GM18511 (cell line): ENCODE measurements around the gene GOLGA2.
A peak's percentile ranks its signal among the peaks of the same experiment; 100 is the strongest.

Experiments
- ATAC-seq: cut with Tn5 transposase; IDR thresholded peaks from one replicate; pipeline ENCODE4 v1.9.1; 2021; ENCODE audit warnings: mild to moderate bottlenecking, moderate library complexity; ENCODE audit not compliant: unreplicated experiment

Gene GOLGA2, protein sequence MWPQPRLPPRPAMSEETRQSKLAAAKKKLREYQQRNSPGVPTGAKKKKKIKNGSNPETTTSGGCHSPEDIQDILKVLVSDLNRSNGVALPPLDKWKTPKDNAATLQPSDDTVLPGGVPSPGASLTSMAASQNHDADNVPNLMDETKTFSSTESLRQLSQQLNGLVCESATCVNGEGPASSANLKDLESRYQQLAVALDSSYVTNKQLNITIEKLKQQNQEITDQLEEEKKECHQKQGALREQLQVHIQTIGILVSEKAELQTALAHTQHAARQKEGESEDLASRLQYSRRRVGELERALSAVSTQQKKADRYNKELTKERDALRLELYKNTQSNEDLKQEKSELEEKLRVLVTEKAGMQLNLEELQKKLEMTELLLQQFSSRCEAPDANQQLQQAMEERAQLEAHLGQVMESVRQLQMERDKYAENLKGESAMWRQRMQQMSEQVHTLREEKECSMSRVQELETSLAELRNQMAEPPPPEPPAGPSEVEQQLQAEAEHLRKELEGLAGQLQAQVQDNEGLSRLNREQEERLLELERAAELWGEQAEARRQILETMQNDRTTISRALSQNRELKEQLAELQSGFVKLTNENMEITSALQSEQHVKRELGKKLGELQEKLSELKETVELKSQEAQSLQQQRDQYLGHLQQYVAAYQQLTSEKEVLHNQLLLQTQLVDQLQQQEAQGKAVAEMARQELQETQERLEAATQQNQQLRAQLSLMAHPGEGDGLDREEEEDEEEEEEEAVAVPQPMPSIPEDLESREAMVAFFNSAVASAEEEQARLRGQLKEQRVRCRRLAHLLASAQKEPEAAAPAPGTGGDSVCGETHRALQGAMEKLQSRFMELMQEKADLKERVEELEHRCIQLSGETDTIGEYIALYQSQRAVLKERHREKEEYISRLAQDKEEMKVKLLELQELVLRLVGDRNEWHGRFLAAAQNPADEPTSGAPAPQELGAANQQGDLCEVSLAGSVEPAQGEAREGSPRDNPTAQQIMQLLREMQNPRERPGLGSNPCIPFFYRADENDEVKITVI

GRCh38 chr9:128275198-128276007 is at the start of gene GOLGA2:
Gene GOLGA2 (minus strand): TSS chr9:128276007. CDS start chr9:128275976, 31 bp downstream.
- ATAC-seq = peak; percentile 65

- no peak for ATAC-seq
Observed at GRCh38 chr9:128324401-128324800, 48.6 kb upstream of the GOLGA2 start.

GRCh38 chr9:128323791-128324190 is 48.0 kb upstream of the GOLGA2 start:
- no peak for ATAC-seq

- ATAC-seq = no peak
Observed at GRCh38 chr9:128323212-128323730, 47.5 kb upstream of the GOLGA2 start.

DNA sequence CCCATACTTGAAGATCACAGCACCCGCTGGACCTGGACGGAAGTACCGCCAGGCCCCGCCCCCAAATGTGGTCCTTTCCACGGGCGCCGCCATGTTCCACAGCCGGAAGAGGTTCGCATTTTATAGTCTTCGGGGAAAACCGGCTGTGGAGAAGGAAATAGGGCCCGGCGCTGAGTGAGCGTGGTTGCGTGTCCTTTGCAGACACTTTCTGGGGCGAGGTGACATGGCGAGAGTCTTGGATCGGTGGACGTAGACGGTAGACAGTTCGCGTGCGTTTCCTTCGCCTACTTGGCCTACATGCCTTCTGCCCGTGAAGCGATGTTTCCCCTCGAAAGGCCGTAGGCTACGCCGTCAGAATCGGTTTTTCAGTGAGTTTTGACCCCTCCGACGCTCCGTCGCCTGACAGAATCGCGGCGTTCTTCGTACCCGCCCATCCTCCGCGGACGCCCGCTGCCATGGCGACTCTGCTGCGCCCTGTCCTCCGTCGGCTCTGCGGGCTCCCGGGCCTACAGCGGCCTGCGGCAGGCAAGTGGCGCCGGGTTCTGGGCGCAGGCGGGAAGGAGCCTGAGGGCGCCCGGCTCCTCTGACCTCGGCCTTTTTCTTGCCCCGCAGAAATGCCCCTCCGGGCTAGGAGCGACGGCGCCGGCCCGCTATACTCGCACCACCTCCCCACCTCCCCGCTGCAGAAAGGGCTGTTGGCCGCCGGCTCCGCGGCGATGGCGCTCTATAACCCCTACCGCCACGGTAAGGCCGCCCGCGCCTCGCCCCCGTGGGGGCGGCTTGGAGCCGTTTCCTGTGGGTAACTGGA is 46.8 kb upstream of the GOLGA2 start, which contains the start of the genes COQ4 and TRUB2:
TSS of gene COQ4 (plus strand) at position 436 of the 808 bp plus-strand sequence. CDS start at position 456, 20 bp downstream.
TSS of gene TRUB2 (minus strand) at position 44 of the 808 bp plus-strand sequence. CDS start at position 5, 39 bp downstream.
- ATAC-seq = peak; percentile 86

GRCh38 chr9:128321879-128322403 is 46.1 kb upstream of the GOLGA2 start:
- peak; percentile 25 for ATAC-seq

DNA sequence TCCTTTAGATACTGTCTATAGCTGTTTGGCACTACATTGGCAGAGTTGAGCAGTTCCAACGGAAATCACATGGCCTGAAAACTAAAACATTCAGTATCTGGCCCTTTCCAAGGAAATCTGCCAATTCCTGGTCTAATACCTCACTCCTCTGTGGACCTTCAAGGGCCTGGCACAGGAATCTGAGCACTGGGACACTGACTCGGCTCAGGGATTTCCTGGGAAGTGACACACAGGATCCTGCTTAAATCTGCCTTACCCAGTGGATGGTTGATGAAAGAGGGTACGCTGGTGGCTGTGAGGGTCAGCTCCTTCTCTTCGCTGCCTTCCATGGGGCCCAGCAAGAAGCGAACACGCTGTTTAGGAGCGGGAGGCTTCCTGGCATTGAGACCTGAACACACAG is 45.5 kb upstream of the GOLGA2 start:
- ATAC-seq = no peak

GRCh38 chr9:128317629-128318028 is 41.8 kb upstream of the GOLGA2 start:
- no peak for ATAC-seq

GRCh38 chr9:128316421-128316820 is 40.6 kb upstream of the GOLGA2 start:
- ATAC-seq = no peak

DNA sequence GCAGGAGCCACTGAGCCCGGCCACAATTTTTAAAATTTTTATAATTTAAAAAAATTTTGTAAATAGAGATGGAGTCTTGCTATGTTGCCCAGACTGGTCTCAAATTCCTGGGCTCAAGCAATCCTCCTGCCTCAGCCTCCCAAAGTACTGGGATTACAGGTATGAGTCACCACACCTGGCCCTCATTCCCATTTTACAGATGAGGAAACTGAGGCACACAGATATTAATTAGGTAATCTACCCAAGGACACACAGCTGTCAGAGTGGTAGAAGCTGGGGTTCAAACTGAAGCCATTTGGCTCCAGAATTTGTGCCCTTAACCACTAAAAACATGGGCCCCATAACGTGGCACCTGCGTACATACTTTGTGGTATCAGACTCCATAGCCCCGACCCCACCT is 38.9 kb upstream of the GOLGA2 start:
- ATAC-seq = no peak

- no peak for ATAC-seq
Observed at GRCh38 chr9:128310461-128310860, 34.7 kb upstream of the GOLGA2 start.

GRCh38 chr9:128309551-128309950 is 33.7 kb upstream of the GOLGA2 start:
- ATAC-seq = no peak

DNA sequence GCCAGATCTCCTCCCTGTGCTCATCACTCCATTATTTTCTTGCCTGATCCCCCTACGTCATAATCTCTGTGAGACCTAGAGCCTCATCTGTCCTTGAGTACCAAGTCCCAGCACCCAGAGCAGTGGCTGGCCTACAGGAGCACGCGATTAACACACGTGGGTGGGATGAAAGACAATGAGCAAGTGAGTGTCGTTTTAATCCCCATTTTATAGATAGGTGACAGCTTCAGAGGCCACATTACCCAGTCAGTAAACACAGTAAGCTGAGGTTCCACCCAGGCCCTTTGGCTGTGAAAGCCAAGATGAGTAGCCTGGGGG is 29.1 kb upstream of the GOLGA2 start:
- ATAC-seq = no peak

DNA sequence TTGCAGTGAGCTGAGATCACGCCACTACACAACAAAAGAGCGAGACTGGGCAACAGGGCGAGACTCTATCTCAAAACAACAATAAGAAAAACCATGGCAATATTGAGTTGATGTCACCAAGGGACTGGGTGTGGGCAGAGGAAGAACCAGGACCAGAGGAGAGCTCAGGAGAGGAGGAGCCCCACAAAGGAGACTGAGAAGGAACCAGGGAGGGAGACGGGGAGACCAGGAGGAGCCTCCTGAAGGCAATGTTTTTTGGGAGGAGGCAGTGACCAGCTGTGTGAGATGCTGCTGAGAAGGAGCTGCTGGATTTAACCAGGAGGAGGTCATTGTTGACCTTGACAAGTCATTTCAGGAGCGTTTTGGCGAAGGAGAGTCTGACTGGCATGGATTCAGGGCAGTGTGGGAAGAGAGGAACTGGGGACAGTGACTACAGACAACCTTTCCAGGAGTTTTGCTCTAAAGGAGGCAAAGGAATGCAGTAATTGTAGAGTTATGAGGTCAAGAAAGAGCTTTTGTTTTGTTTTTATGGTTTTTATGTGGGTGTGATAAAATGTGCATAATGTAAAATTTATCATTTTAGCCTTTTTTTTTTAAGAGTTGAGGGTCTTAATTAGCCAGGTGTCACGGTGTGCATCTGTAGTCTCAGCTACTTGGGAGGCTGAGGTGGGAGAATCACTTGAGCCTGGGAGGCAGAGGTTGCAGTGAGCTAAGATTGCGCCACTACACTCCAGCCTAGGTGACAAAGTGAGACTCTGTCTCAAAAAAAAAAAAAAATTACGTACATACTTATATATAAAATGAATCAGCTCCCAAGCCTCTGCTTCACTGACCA is 28.5 kb upstream of the GOLGA2 start:
- ATAC-seq = no peak

GRCh38 chr9:128298535-128299482 is 23.0 kb upstream of the GOLGA2 start:
- no peak for ATAC-seq

- no peak for ATAC-seq
Observed at GRCh38 chr9:128297221-128297773, 21.5 kb upstream of the GOLGA2 start.
